HEK293 (cell line): Measurements from ENCODE around the gene TUBB4A.

Experiments
- GLI2 ChIP-seq: fragments of 450-650 bp; formaldehyde crosslinking; IDR thresholded peaks from 2 replicates; pipeline ENCODE4; 2017; ENCODE audit warnings: missing biosample characterization, missing genetic modification characterization, low read depth, borderline replicate concordance
- ZBTB21 ChIP-seq: fragments of 450-650 bp; formaldehyde crosslinking; IDR thresholded peaks from 2 replicates; pipeline ENCODE4 v1.5.1; 2017; ENCODE audit warnings: missing biosample characterization, missing genetic modification characterization
- ZNF112 ChIP-seq: fragments of 450-650 bp; formaldehyde crosslinking; IDR thresholded peaks from 2 replicates; pipeline ENCODE4 v1.5.0; 2017; ENCODE audit warnings: missing biosample characterization, missing genetic modification characterization
- ZNF544 ChIP-seq: fragments of 450-650 bp; formaldehyde crosslinking; IDR thresholded peaks from 2 replicates; pipeline ENCODE4 v1.5.0; 2017; ENCODE audit warnings: missing biosample characterization, missing genetic modification characterization
- TF ChIP-seq, protein P1 (sequence below): fragments of 450-650 bp; formaldehyde crosslinking; IDR thresholded peaks from 2 replicates; pipeline ENCODE4 v1.5.1; 2016; ENCODE audit warnings: missing biosample characterization, missing genetic modification characterization
- TF ChIP-seq, protein P2 (sequence below): fragments of 450-650 bp; formaldehyde crosslinking; IDR thresholded peaks from 2 replicates; pipeline ENCODE4 v1.5.1; 2016; ENCODE audit warnings: missing biosample characterization, missing genetic modification characterization
- TF ChIP-seq, protein P3 (sequence below): fragments of 450-650 bp; formaldehyde crosslinking; IDR thresholded peaks from 2 replicates; pipeline ENCODE4 v1.5.1; 2016; ENCODE audit warnings: missing biosample characterization, missing genetic modification characterization
- TF ChIP-seq, protein P4 (sequence below): fragments of 450-650 bp; formaldehyde crosslinking; IDR thresholded peaks from 2 replicates; pipeline ENCODE4 v1.5.1; 2016; ENCODE audit warnings: missing biosample characterization, missing genetic modification characterization

DNA sequence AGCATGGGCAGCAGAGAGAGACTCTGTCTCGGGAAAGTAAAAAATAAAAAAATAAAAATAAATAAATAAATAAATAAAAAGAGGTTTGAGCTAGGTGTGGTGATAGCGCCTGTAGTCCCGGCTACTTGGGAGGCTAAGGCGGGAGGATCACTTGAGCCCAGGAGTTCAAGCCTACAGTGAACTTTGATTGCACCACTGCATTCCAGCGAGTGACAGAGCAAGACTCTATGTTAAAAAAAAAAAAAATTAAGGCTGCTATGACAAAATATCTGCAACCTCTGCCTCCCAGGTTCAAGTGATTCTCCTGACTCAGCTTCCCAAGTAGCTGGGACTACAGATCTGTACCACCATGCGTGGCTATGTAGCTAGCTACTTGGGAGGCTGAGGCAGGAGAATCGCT is 17.3 kb downstream of the TUBB4A start:
- TF ChIP-seq, protein P1, sequence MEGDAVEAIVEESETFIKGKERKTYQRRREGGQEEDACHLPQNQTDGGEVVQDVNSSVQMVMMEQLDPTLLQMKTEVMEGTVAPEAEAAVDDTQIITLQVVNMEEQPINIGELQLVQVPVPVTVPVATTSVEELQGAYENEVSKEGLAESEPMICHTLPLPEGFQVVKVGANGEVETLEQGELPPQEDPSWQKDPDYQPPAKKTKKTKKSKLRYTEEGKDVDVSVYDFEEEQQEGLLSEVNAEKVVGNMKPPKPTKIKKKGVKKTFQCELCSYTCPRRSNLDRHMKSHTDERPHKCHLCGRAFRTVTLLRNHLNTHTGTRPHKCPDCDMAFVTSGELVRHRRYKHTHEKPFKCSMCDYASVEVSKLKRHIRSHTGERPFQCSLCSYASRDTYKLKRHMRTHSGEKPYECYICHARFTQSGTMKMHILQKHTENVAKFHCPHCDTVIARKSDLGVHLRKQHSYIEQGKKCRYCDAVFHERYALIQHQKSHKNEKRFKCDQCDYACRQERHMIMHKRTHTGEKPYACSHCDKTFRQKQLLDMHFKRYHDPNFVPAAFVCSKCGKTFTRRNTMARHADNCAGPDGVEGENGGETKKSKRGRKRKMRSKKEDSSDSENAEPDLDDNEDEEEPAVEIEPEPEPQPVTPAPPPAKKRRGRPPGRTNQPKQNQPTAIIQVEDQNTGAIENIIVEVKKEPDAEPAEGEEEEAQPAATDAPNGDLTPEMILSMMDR = no peak
- TF ChIP-seq, protein P2, sequence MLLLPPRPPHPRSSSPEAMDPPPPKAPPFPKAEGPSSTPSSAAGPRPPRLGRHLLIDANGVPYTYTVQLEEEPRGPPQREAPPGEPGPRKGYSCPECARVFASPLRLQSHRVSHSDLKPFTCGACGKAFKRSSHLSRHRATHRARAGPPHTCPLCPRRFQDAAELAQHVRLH (tag by site-specific recombination) = no peak
- TF ChIP-seq, protein P3, sequence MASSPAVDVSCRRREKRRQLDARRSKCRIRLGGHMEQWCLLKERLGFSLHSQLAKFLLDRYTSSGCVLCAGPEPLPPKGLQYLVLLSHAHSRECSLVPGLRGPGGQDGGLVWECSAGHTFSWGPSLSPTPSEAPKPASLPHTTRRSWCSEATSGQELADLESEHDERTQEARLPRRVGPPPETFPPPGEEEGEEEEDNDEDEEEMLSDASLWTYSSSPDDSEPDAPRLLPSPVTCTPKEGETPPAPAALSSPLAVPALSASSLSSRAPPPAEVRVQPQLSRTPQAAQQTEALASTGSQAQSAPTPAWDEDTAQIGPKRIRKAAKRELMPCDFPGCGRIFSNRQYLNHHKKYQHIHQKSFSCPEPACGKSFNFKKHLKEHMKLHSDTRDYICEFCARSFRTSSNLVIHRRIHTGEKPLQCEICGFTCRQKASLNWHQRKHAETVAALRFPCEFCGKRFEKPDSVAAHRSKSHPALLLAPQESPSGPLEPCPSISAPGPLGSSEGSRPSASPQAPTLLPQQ (tag by site-specific recombination) = no peak
- no peak for TF ChIP-seq GLI2
- no peak for TF ChIP-seq ZNF112 (tag by site-specific recombination)
- no peak for TF ChIP-seq ZNF544 (tag by site-specific recombination)
- TF ChIP-seq ZBTB21 = no peak
- TF ChIP-seq, protein P4, sequence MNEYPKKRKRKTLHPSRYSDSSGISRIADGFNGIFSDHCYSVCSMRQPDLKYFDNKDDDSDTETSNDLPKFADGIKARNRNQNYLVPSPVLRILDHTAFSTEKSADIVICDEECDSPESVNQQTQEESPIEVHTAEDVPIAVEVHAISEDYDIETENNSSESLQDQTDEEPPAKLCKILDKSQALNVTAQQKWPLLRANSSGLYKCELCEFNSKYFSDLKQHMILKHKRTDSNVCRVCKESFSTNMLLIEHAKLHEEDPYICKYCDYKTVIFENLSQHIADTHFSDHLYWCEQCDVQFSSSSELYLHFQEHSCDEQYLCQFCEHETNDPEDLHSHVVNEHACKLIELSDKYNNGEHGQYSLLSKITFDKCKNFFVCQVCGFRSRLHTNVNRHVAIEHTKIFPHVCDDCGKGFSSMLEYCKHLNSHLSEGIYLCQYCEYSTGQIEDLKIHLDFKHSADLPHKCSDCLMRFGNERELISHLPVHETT (tag by site-specific recombination) = no peak
